ENCODE data around the gene PLEKHA7. TPM values are rescaled to one million over a fixed set of nuclear protein-coding genes. Genes with fewer than 3 reads are reported as not detected.
"Not testable (repeated sequence)": the region's sequence is repeated elsewhere in the genome, so short reads cannot be mapped to it uniquely, and the experiment has no call there.

The PLEKHA7 gene
- total RNA-seq, 4 donors from 2014 or later: 23.6 to 47.5 (median 32.7) TPM

GRCh38 chr11:16921668-16922067 lies 92.5 kb downstream of the PLEKHA7 start:
- peaks cover 7% of the 10 kb centered on the region for H3K27me3 ChIP-seq
- no peak overlapping the region for H3K27ac ChIP-seq
- H3K36me3 ChIP-seq: no peaks in the 10 kb centered on the region
- H3K4me1 ChIP-seq: peaks cover 36% of the 10 kb centered on the region
- H3K4me3 ChIP-seq: no peak overlapping the region
- TF ChIP-seq EP300 (IDR thresholded peaks at IDR 0.05) (no peak), POLR2AphosphoS5 (IDR thresholded peaks at IDR 0.05) (no peak), CTCF (IDR thresholded peaks at IDR 0.05) (no peak), POLR2A (IDR thresholded peaks at IDR 0.05) (no peak)
- no peak for DNase-seq (ENCODE audit: low spot score in 2 of 2)
- H3K9me3 ChIP-seq: no peaks in the 10 kb centered on the region
- 81% methylated on average over 4 of the region's 4 CpGs for WGBS

- WGBS: 78% methylated on average over 4 of the region's 4 CpGs
- peaks cover 34% of the 10 kb centered on the region for H3K4me1 ChIP-seq
- no peak for DNase-seq (ENCODE audit: low spot score in 2 of 2)
- TF ChIP-seq POLR2AphosphoS5 (IDR thresholded peaks at IDR 0.05) (no peak), EP300 (IDR thresholded peaks at IDR 0.05) (no peak)
- no peak overlapping the region for H3K4me3 ChIP-seq
- H3K36me3 ChIP-seq: no peaks in the 10 kb centered on the region
- H3K9me3 ChIP-seq: no peaks in the 10 kb centered on the region
- H3K27me3 ChIP-seq: peaks cover 6% of the 10 kb centered on the region
- no peak overlapping the region for H3K27ac ChIP-seq
Measured at GRCh38 chr11:16921019-16921418, 93.2 kb downstream of the PLEKHA7 start.

- no peak for TF ChIP-seq POLR2A (IDR thresholded peaks at IDR 0.05)
- no peak for TF ChIP-seq EP300 (IDR thresholded peaks at IDR 0.05)
- TF ChIP-seq POLR2AphosphoS5 (IDR thresholded peaks at IDR 0.05): no peak
- no peak for TF ChIP-seq CTCF (IDR thresholded peaks at IDR 0.05)
- Histone ChIP-seq H3K4me3 (no peak overlapping the region), H3K9me3 (no peaks in the 10 kb centered on the region), H3K36me3 (no peaks in the 10 kb centered on the region), H3K27me3 (peaks cover under 1% of the 10 kb centered on the region), H3K27ac (no peak overlapping the region), H3K4me1 (peaks cover 29% of the 10 kb centered on the region)
- 75% methylated on average over 5 of the region's 5 CpGs for WGBS
- no peak for DNase-seq (ENCODE audit: low spot score in 2 of 2)
Measured at GRCh38 chr11:16920559-16920958, 93.7 kb downstream of the PLEKHA7 start.

- H3K36me3 ChIP-seq; H3K4me3 ChIP-seq; H3K27me3 ChIP-seq; H3K9me3 ChIP-seq; H3K27ac ChIP-seq; DNase-seq (ENCODE audit: low spot score in 2 of 2): not testable (repeated sequence)
- peaks cover 12% of the 10 kb centered on the region for H3K4me1 ChIP-seq
- WGBS: 65% methylated on average over 6 of the region's 6 CpGs
Measured at GRCh38 chr11:16918543-16919182, 95.6 kb downstream of the PLEKHA7 start.

- DNase-seq (ENCODE audit: low spot score in 2 of 2): no peak
- no peak overlapping the region for H3K4me3 ChIP-seq
- TF ChIP-seq CTCF (IDR thresholded peaks at IDR 0.05) (no peak), POLR2A (IDR thresholded peaks at IDR 0.05) (no peak), POLR2AphosphoS5 (IDR thresholded peaks at IDR 0.05) (no peak), EP300 (IDR thresholded peaks at IDR 0.05) (no peak)
- H3K4me1 ChIP-seq: peaks cover 9% of the 10 kb centered on the region
- H3K36me3 ChIP-seq: no peaks in the 10 kb centered on the region
- no peaks in the 10 kb centered on the region for H3K27me3 ChIP-seq
- no peak overlapping the region for H3K27ac ChIP-seq
- no peaks in the 10 kb centered on the region for H3K9me3 ChIP-seq
- 86% methylated on average over 4 of the region's 4 CpGs for WGBS
Measured at GRCh38 chr11:16917941-16918340, 96.3 kb downstream of the PLEKHA7 start.

- DNase-seq (ENCODE audit: low spot score in 2 of 2): no peak
- WGBS: 65% methylated on average over 3 of the region's 3 CpGs
- no peaks in the 10 kb centered on the region for H3K9me3 ChIP-seq
- H3K4me1 ChIP-seq: peaks cover 18% of the 10 kb centered on the region
- no peaks in the 10 kb centered on the region for H3K27me3 ChIP-seq
- no peaks in the 10 kb centered on the region for H3K36me3 ChIP-seq
- no peak overlapping the region for H3K27ac ChIP-seq
- no peak overlapping the region for H3K4me3 ChIP-seq
- TF ChIP-seq POLR2A (IDR thresholded peaks at IDR 0.05): no peak
- no peak for TF ChIP-seq CTCF (IDR thresholded peaks at IDR 0.05)
- no peak for TF ChIP-seq POLR2AphosphoS5 (IDR thresholded peaks at IDR 0.05)
- TF ChIP-seq EP300 (IDR thresholded peaks at IDR 0.05): no peak
Measured at GRCh38 chr11:16912692-16913111, 101.5 kb downstream of the PLEKHA7 start.

All from suprapubic skin (tissue), 4 donors.